HL-60 (cell line): ENCODE measurements around the gene CUEDC2.

Experiments
- DNase-seq, 2 experiments: peaks; one replicate each; pipeline ENCODE4 v3.0.0-alpha.2; 2010 to 2020; ENCODE audit warnings: low read depth in 1 of 2, low spot score in 1 of 2
- H3K27ac ChIP-seq: fragments of 250-450 bp; sonication (Bioruptor Pico); replicated peaks from 2 replicates; pipeline ENCODE4 v1.5.1; 2020; ENCODE audit warnings: mild to moderate bottlenecking, moderate library complexity
- H3K27me3 ChIP-seq: fragments of 250-450 bp; sonication (Bioruptor Pico); 2 replicates; pipeline ENCODE4 v1.5.1; 2021; ENCODE audit warnings: mild to moderate bottlenecking, moderate library complexity; ENCODE audit not compliant: insufficient read depth, poor library complexity, severe bottlenecking
- H3K4me3 ChIP-seq: replicated peaks from 2 replicates; pipeline ENCODE4 v1.5.1; 2011; ENCODE audit warnings: mild to moderate bottlenecking, control low read depth, low read length; ENCODE audit not compliant: insufficient read depth
- CTCF ChIP-seq: IDR thresholded peaks from one replicate; pipeline ENCODE4 v1.5.1; 2011; ENCODE audit warnings: low read length, control low read depth, inconsistent platforms; ENCODE audit not compliant: insufficient read depth
- GABPA ChIP-seq: IDR thresholded peaks from 2 replicates; pipeline ENCODE4 v1.6.1; 2012; ENCODE audit warnings: low read depth
- POLR2AphosphoS5 ChIP-seq: IDR thresholded peaks from 2 replicates; pipeline ENCODE4 v1.6.1; 2012; ENCODE audit warnings: low read depth
- REST ChIP-seq: IDR thresholded peaks from 2 replicates; pipeline ENCODE4 v1.6.1; 2012; ENCODE audit warnings: low read depth; ENCODE audit not compliant: insufficient replicate concordance
- SPI1 ChIP-seq: IDR thresholded peaks from 2 replicates; pipeline ENCODE4 v1.6.1; 2012; ENCODE audit warnings: low read depth, mild to moderate bottlenecking, borderline replicate concordance

Gene CUEDC2

GRCh38 chr10:102435133-102435497, 2.7 kb upstream of the CUEDC2 start:
- no peak overlapping the region for H3K4me3 ChIP-seq
- no peak for DNase-seq
- H3K27ac ChIP-seq: no peak overlapping the region

GRCh38 chr10:102434394-102435132, 2.2 kb upstream of the CUEDC2 start:
- DNase-seq: peak; percentile 43 to 69
- TF ChIP-seq REST (no peak), CTCF (no peak), POLR2AphosphoS5 (no peak), GABPA (no peak), SPI1 (no peak)
- H3K27me3 ChIP-seq: no peaks in the 10 kb centered on the region
- H3K27ac ChIP-seq: no peak overlapping the region
- H3K4me3 ChIP-seq: no peak overlapping the region

More at GRCh38 chr10:102435133-102435497, 2.7 kb upstream of the CUEDC2 start:
- H3K27me3 ChIP-seq: no peaks in the 10 kb centered on the region
- no peak for TF ChIP-seq REST
- no peak for TF ChIP-seq SPI1
- no peak for TF ChIP-seq POLR2AphosphoS5
- no peak for TF ChIP-seq CTCF
- TF ChIP-seq GABPA: no peak

GRCh38 chr10:102433619-102434046, 1.3 kb upstream of the CUEDC2 start:
- TF ChIP-seq CTCF (no peak), SPI1 (peak; percentile 65; the same call in 1 of the 2 replicates), GABPA (no peak), POLR2AphosphoS5 (no peak)
- H3K27me3 ChIP-seq: no peaks in the 10 kb centered on the region
- peak; percentile 54 to 82 for DNase-seq
- peak overlapping the region; percentile 7; the same call in 1 of the 2 replicates for H3K27ac ChIP-seq
- no peak overlapping the region for H3K4me3 ChIP-seq
